Measurements from ENCODE around the gene GLRX5. TPM values are rescaled to one million over a fixed set of nuclear protein-coding genes. Genes with fewer than 3 reads are reported as not detected.

Gene GLRX5
- total RNA-seq, 2 experiments from 2014 or later, result 52.8 to 54.6 TPM

DNA sequence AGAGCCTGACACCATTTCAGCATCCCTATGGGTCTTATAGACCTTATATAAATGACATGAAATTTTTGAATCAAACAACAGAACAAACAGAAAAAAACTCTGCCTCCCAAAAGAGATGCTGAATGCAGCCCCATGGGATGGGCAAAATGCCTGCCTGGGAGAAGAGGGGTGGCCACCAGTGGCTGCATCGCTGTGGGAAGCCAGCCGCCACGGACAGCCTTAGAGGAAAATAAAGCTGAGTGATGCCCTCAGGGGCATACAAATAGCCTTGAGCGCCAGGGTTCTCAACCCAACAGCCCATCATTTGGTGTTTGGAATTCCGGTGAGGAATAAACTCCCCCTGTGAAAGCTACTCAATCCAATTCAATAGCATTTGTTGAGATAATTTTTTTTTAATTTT lies 41.3 kb upstream of the GLRX5 start:
- H3K27ac Mint-ChIP-seq, result no peak overlapping the region
- no peak for DNase-seq
- ChIA-PET POLR2A (interaction anchor here (1.0 to 3.3 kb wide), 4 partner anchors 13 to 42 kb away, joined by 3 to 22 read pairs (median 5); partner anchors contain the start of gene GLRX5), CTCF (interaction anchor here (0.9 to 2.0 kb wide), 4 partner anchors 30 to 60 kb away, joined by 3 to 7 read pairs (median 4); no protein-coding TSS in a partner anchor)
- peaks cover 49% of the 10 kb centered on the region for H3K4me1 Mint-ChIP-seq (ENCODE audit: low read depth)
- ATAC-seq, result no peak
- H3K4me3 Mint-ChIP-seq, result no peak overlapping the region
- H3K9me3 Mint-ChIP-seq (ENCODE audit: insufficient read depth), result peaks cover 7% of the 10 kb centered on the region
- H3K27me3 Mint-ChIP-seq (ENCODE audit: low read depth), result no peaks in the 10 kb centered on the region
- H3K36me3 Mint-ChIP-seq (ENCODE audit: low read depth), result peaks cover 47% of the 10 kb centered on the region

DNA sequence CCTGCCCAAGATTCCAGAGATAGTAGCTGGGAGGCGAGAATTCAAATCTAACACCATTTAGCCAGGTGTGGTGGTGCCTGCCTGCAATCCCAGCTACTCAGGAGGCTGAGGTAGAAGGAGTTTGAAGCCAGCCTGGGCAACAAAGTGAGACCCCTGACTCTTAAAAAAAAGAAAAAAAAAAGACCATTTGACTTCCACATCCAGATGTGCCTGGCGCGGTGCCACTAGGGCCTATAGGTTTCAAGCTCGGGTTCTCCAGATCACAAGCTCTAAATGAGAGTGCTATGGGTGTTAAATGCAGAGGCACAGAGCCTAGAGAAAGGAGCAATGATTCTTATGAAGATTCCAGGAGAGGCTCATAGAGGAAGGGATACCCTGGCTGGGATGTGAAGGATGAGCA lies 40.9 kb upstream of the GLRX5 start:
- no peak overlapping the region for H3K4me3 Mint-ChIP-seq
- peaks cover 54% of the 10 kb centered on the region for H3K4me1 Mint-ChIP-seq (ENCODE audit: low read depth)
- DNase-seq (no peak), ATAC-seq (no peak)
- H3K36me3 Mint-ChIP-seq (ENCODE audit: low read depth), result peaks cover 51% of the 10 kb centered on the region
- POLR2A ChIA-PET, result interaction anchor here (1.3 to 3.3 kb wide), 3 partner anchors 14 to 42 kb away, joined by 3 to 22 read pairs (median 6); partner anchors contain the start of gene GLRX5
- CTCF ChIA-PET, result interaction anchor here (0.9 to 1.9 kb wide), 3 partner anchors 30 to 61 kb away, joined by 3 to 6 read pairs (median 3); no protein-coding TSS in a partner anchor
- peaks cover 7% of the 10 kb centered on the region for H3K9me3 Mint-ChIP-seq (ENCODE audit: insufficient read depth)
- peak overlapping the region; percentile 31 for H3K27ac Mint-ChIP-seq
- no peaks in the 10 kb centered on the region for H3K27me3 Mint-ChIP-seq (ENCODE audit: low read depth)

DNA sequence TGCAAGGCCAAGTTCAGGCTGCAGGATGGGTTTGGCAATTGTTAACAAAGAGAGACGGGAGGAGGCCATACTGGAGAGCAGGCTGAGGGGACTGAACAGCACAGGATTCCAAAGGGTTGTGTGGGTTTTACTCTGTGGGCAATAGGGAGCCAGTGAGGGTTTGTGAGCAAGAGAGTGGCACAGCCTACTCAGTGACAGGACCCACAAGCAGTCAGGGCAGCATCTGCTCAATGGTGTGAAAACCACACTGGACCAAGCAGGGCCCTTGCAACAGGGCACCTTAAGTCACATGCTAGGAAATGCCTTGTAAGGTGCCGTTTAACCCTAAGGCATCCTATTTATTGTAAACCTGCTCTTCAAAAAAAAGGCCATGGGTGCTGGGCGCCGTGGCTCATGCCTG lies 40.4 kb upstream of the GLRX5 start:
- H3K36me3 Mint-ChIP-seq (ENCODE audit: low read depth), result peaks cover 56% of the 10 kb centered on the region
- H3K27me3 Mint-ChIP-seq (ENCODE audit: low read depth), result no peaks in the 10 kb centered on the region
- no peak overlapping the region for H3K4me3 Mint-ChIP-seq
- H3K27ac Mint-ChIP-seq, result peak overlapping the region; percentile 31
- peaks cover 57% of the 10 kb centered on the region for H3K4me1 Mint-ChIP-seq (ENCODE audit: low read depth)
- ATAC-seq (no peak), DNase-seq (no peak)
- ChIA-PET CTCF (interaction anchor here (0.9 to 1.9 kb wide), 3 partner anchors 29 to 61 kb away, joined by 3 to 6 read pairs (median 3); no protein-coding TSS in a partner anchor), POLR2A (interaction anchor here (1.3 to 3.3 kb wide), 3 partner anchors 14 to 41 kb away, joined by 3 to 22 read pairs (median 6); partner anchors contain the start of gene GLRX5)
- peaks cover 7% of the 10 kb centered on the region for H3K9me3 Mint-ChIP-seq (ENCODE audit: insufficient read depth)

DNA sequence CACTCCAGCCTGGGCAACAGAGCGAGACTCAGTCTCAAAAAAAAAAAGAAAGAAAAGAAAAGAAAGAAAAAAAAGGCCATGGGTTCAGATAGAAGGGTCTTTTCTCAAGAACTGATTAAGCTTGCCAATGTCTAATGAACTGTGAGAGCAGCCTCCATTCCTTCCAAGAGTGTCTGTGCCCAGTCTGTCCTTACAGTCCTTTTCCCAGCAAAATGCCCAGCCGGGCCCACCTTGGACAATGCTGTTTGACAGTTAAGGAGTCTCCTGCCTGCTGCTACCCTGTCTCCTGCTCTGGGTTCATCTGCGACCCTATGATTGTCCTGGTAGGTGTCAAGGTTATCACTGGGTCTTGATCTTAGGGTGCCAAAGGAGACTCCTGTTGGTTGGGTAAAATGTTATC lies 39.8 kb upstream of the GLRX5 start:
- peaks cover 7% of the 10 kb centered on the region for H3K9me3 Mint-ChIP-seq (ENCODE audit: insufficient read depth)
- peaks cover 60% of the 10 kb centered on the region for H3K4me1 Mint-ChIP-seq (ENCODE audit: low read depth)
- no peaks in the 10 kb centered on the region for H3K27me3 Mint-ChIP-seq (ENCODE audit: low read depth)
- ATAC-seq (no peak), DNase-seq (no peak)
- peaks cover 56% of the 10 kb centered on the region for H3K36me3 Mint-ChIP-seq (ENCODE audit: low read depth)
- H3K27ac Mint-ChIP-seq, result peak overlapping the region; percentile 89
- no peak overlapping the region for H3K4me3 Mint-ChIP-seq
- ChIA-PET CTCF (interaction anchor here (1.3 to 2.0 kb wide), 6 partner anchors 10 to 49 kb away, joined by 3 to 9 read pairs (median 6); partner anchors contain the start of gene SYNE3), POLR2A (interaction anchor here (1.0 to 3.3 kb wide), 4 partner anchors 15 to 28 kb away, joined by 3 to 22 read pairs (median 4); no protein-coding TSS in a partner anchor)

DNA sequence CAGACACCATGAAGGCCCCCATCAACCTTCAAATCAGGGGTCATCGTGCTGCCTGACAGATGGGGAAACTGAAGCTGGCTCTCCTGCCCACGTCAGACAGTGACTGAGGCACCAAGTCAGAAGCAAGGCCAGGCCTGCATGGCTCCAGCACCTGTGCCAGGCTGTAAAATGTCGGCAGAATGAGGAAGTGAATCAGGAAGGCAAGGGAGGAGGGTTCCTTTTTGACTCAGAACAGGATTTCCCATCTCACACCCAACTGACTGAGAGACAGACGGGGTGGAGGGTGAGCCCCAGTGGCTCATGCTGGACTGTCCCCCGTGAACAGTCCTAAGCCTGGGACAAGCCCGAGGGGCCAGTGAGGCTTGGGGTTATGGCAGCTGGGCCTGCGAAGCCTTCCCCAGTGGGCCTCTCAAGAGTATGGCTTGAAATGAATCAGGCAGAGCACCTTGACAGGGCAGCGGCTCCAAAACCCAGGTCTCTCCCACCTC lies 39.3 kb upstream of the GLRX5 start:
- Mint-ChIP-seq H3K4me1 (ENCODE audit: low read depth) (peaks cover 65% of the 10 kb centered on the region), H3K9me3 (ENCODE audit: insufficient read depth) (peaks cover 7% of the 10 kb centered on the region), H3K27me3 (ENCODE audit: low read depth) (no peaks in the 10 kb centered on the region), H3K36me3 (ENCODE audit: low read depth) (peaks cover 56% of the 10 kb centered on the region), H3K4me3 (peak overlapping the region; percentile 18), H3K27ac (peak overlapping the region; percentile 89)
- peak; percentile 32 for ATAC-seq
- no peak for DNase-seq
- POLR2A ChIA-PET, result interaction anchor here (0.6 to 3.3 kb wide), 8 partner anchors 9 to 28 kb away, joined by 3 to 22 read pairs (median 4); no protein-coding TSS in a partner anchor
- CTCF ChIA-PET, result interaction anchor here (1.3 to 4.2 kb wide), 10 partner anchors 9 to 50 kb away, joined by 3 to 30 read pairs (median 7); partner anchors contain the start of gene SYNE3

DNA sequence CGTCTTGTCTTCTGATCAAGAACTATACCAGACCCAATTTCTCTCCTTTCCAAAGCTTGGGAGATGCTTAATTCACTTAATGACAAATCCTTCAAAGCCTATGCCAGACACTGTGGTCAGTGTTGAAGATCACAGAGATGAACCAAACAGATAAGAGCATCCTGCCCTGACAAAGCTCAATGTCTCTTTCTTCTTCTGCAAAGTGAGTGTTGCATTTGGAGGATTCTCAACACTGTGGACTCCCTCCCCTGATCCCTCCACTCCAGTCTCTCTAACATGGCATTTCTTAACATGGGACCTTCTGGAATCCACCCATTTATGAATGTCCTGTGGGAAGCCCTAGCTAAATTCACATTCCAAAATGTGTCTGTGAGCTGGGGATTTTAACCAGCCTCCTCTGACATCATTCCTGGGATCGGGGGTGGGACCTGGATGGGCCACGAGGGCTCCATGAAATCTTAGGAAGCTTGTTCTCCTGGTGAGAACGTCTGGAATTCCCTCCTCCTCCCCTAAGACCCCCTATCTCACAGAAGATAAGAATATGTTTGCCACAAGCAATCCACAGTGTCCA lies 38.7 kb upstream of the GLRX5 start:
- Mint-ChIP-seq H3K27me3 (ENCODE audit: low read depth) (no peaks in the 10 kb centered on the region), H3K4me1 (ENCODE audit: low read depth) (peaks cover 68% of the 10 kb centered on the region), H3K9me3 (ENCODE audit: insufficient read depth) (peaks cover 7% of the 10 kb centered on the region), H3K36me3 (ENCODE audit: low read depth) (peaks cover 56% of the 10 kb centered on the region), H3K4me3 (peak overlapping the region; percentile 18), H3K27ac (peak overlapping the region; percentile 89)
- ChIA-PET POLR2A (interaction anchor here (0.6 to 3.3 kb wide), 9 partner anchors 9 to 38 kb away, joined by 3 to 22 read pairs (median 4); no protein-coding TSS in a partner anchor), CTCF (interaction anchor here (1.3 to 4.2 kb wide), 11 partner anchors 9 to 54 kb away, joined by 3 to 30 read pairs (median 8); partner anchors contain the start of gene SYNE3)
- peak; percentile 79 for ATAC-seq
- no peak for DNase-seq

DNA sequence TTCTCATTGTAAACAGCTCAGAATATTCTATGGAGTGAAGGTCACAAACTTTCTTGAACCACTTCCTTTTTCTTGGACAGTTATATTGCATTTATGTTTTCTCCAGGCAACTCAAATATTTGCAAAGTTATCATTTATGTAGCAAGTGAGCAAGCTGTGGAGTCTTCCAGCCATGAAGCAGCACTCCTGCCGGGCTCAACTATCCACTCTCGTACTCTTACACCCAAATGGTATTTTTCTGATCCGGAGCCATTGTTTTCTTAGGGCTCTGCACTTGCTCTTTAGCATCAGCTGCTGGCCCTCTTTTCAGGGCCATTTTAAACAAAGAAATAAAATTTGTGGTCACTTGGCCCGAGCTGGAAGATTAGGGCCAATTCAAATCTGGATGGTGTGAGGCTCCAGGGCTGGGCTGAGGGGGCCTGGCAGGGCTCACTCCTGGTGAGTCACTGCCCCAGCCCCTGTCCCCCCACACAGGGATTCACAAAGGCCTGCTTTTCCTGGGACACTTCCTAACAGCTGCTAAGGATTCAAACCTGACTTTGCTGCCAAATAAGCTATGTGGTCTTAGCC lies 38.1 kb upstream of the GLRX5 start:
- H3K36me3 Mint-ChIP-seq (ENCODE audit: low read depth), result peaks cover 56% of the 10 kb centered on the region

DNA sequence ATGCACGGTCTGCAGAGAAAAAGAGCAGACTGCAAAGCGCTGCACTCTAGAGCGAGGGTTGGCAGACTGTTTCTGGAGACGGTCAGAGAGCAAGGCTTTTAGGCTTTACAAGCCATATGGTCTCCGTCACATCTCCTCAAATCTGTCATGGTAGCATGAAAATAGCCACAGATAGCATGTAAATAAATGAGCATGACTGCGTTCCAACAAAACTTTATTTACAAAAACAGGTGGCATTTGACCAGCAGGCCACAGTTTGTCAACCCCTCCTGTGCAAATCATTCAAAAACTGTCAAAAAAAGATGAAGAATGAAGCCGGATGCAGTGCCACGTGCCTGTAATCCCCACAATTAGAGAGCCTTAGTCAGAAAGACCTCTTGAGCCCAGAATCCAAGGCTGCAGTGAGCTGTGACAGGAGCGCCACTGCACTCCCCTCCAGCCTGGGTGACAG lies 37.3 kb upstream of the GLRX5 start:
- Mint-ChIP-seq H3K27ac (no peak overlapping the region), H3K4me1 (ENCODE audit: low read depth) (peaks cover 73% of the 10 kb centered on the region), H3K4me3 (no peak overlapping the region), H3K36me3 (ENCODE audit: low read depth) (peaks cover 51% of the 10 kb centered on the region), H3K27me3 (ENCODE audit: low read depth) (no peaks in the 10 kb centered on the region), H3K9me3 (ENCODE audit: insufficient read depth) (no peaks in the 10 kb centered on the region)
- DNase-seq (no peak), ATAC-seq (no peak)
- ChIA-PET POLR2A (no interaction called here), CTCF (interaction anchor here (0.8 to 4.2 kb wide), 4 partner anchors 11 to 30 kb away, joined by 3 to 30 read pairs (median 17); no protein-coding TSS in a partner anchor)

More for the DNA sequence above, 38.1 kb upstream of the GLRX5 start:
- Mint-ChIP-seq H3K27ac (peak overlapping the region; percentile 89), H3K9me3 (ENCODE audit: insufficient read depth) (peaks cover 6% of the 10 kb centered on the region), H3K4me3 (no peak overlapping the region), H3K27me3 (ENCODE audit: low read depth) (no peaks in the 10 kb centered on the region), H3K4me1 (ENCODE audit: low read depth) (peaks cover 70% of the 10 kb centered on the region)
- no peak for DNase-seq
- POLR2A ChIA-PET, result interaction anchor here (1.0 to 3.3 kb wide), 6 partner anchors 8 to 37 kb away, joined by 4 to 22 read pairs (median 4); no protein-coding TSS in a partner anchor
- CTCF ChIA-PET, result interaction anchor here (0.7 to 4.2 kb wide), 11 partner anchors 8 to 55 kb away, joined by 3 to 30 read pairs (median 8); partner anchors contain the start of gene SYNE3
- no peak for ATAC-seq

DNA sequence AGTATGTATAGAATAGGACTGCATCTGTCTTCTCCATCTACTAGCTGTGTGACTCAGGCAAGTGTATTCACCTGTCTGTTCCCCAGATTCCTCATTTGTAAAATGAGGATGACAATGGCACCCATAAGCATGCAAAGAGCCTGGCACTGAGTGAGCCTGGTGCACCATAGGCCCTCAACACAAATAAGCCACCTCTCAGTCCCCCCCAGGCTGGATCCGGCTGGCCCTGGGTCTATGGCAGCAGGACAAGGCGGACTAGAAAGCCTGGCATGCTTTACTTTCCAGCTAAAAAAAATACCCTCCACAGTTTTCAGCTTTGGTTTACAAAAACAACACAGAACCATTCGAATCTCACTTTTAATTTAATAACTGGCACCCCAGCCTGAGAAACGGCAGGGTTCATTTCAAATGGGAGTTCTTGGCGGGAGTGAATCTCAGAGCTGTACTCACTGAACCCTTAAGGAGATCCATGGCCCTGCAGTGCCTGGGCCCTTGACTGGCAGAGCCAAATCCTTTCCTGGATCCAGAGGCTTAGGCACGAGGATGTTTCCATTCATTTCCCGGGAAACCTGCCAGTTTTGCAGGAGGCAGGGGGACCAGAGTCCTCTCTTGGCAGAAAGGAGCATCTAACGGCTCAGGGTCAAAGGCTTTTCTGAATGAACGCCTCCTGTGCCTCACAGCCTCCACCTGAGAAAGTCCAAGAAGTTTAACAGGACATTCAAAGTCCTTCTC lies 36.1 kb upstream of the GLRX5 start:
- no peak for ATAC-seq
- peaks cover 80% of the 10 kb centered on the region for H3K4me1 Mint-ChIP-seq (ENCODE audit: low read depth)
- H3K36me3 Mint-ChIP-seq (ENCODE audit: low read depth), result peaks cover 50% of the 10 kb centered on the region
- H3K4me3 Mint-ChIP-seq, result no peak overlapping the region
- ChIA-PET POLR2A (interaction anchor here (1.3 kb wide), 1 partner anchor 24 kb away, joined by 3 read pairs; no protein-coding TSS in a partner anchor), CTCF (interaction anchor here (0.8 to 4.2 kb wide), 3 partner anchors 10 to 56 kb away, joined by 3 to 18 read pairs (median 6); no protein-coding TSS in a partner anchor)
- DNase-seq, result no peak
- no peak overlapping the region for H3K27ac Mint-ChIP-seq
- H3K27me3 Mint-ChIP-seq (ENCODE audit: low read depth), result no peaks in the 10 kb centered on the region
- no peaks in the 10 kb centered on the region for H3K9me3 Mint-ChIP-seq (ENCODE audit: insufficient read depth)

DNA sequence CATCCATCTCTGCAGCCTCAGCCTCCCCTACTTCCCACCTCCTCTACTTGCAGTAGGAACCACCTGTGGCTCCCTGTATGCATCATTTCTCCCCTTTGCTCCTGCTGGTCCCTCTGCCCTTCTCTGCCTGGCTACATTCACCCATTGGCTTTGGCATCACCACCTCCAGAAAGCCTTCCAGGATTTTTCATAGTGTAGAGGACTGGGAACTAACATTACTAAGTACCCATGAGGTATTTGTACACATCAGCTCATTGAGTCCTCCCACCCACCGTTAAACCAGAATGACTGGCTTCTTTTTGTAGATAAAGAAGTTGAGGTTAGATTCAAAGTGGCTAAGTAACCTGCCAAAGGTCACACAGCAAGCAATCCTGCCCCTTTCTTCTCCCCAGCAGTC lies 35.5 kb upstream of the GLRX5 start:
- H3K27ac Mint-ChIP-seq, result peak overlapping the region; percentile 43
- H3K4me3 Mint-ChIP-seq, result no peak overlapping the region
- H3K27me3 Mint-ChIP-seq (ENCODE audit: low read depth), result no peaks in the 10 kb centered on the region
- DNase-seq (no peak), ATAC-seq (no peak)
- ChIA-PET CTCF (interaction anchor here (2.0 to 4.2 kb wide), 2 partner anchors 9 to 57 kb away, joined by 6 to 18 read pairs; no protein-coding TSS in a partner anchor), POLR2A (interaction anchor here (1.3 kb wide), 1 partner anchor 23 kb away, joined by 3 read pairs; no protein-coding TSS in a partner anchor)
- peaks cover 51% of the 10 kb centered on the region for H3K36me3 Mint-ChIP-seq (ENCODE audit: low read depth)
- no peaks in the 10 kb centered on the region for H3K9me3 Mint-ChIP-seq (ENCODE audit: insufficient read depth)
- H3K4me1 Mint-ChIP-seq (ENCODE audit: low read depth), result peaks cover 82% of the 10 kb centered on the region

Data from activated CD8-positive, alpha-beta T cell treated with anti-CD3 and anti-CD28 coated beads, Interleukin-2, amount 10 ng/mL, durations not matched to agents 7 days and 5 days (primary cell).